DOHH2 (cell line): ENCODE results near the gene VWDE.

ENCODE experiments used
- CTCF ChIP-seq: fragments of 200-600 bp; sonication (generic); IDR thresholded peaks from one replicate; pipeline ENCODE4 v1.5.1; 2014; ENCODE audit warnings: antibody characterized with exemption, mild to moderate bottlenecking, low read depth, low read length; ENCODE audit not compliant: poor library complexity, severe bottlenecking
- EZH2phosphoT487 ChIP-seq: fragments of 200-600 bp; sonication (generic); IDR thresholded peaks from 2 replicates; pipeline ENCODE4 v1.6.1; 2017; ENCODE audit warnings: borderline replicate concordance, mild to moderate bottlenecking, antibody characterized with exemption, low read length, moderate library complexity, mixed read lengths

GRCh38 chr7:12369072-12369471 is 34.6 kb downstream of the VWDE start:
- TF ChIP-seq EZH2phosphoT487 = no peak
- TF ChIP-seq CTCF = no peak
